HG02763 (cell line): ENCODE measurements around the gene ARFGAP3.
"Not testable (repeated sequence)": the region's sequence is repeated elsewhere in the genome, so short reads cannot be mapped to it uniquely, and the experiment has no call there.

Experiments used
- ATAC-seq: cut with Tn5 transposase; IDR thresholded peaks from one replicate; pipeline ENCODE4 v1.9.1; 2021; ENCODE audit warnings: mild to moderate bottlenecking, moderate library complexity; ENCODE audit not compliant: unreplicated experiment

The ARFGAP3 gene

DNA sequence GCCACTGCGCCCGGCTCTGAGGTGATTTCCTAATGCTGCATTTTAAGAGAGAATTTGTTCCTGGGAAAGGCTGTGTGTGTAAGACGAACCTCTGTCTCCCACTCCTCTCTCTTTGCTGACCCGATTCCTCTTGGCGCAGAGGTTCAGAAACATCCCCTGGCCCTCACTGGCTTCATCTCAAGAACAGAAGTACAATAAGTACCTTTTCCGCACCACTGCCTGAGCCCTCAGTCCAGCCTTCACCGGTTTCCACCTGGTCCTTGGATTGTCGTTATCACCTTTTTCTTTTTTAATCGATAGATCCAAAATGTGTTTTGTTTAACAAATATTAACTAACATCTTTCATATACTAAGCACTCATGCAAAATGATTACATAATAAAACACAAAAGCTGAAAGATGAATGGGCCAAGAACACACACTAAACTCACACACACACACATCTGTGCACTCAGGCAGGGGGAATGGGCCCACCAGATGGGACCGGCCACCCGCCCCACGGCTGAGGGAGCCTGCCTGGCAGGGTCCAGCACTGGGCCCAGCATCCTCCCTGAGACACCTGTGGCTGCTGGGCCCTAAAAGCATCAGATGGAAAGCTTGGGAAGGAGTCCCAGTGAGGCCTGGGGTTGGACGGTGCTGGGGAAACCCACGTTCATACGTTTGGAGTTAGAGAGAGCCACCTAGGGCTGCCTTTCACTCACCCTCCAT is 86.0 kb downstream of the ARFGAP3 start:
- no peak for ATAC-seq

DNA sequence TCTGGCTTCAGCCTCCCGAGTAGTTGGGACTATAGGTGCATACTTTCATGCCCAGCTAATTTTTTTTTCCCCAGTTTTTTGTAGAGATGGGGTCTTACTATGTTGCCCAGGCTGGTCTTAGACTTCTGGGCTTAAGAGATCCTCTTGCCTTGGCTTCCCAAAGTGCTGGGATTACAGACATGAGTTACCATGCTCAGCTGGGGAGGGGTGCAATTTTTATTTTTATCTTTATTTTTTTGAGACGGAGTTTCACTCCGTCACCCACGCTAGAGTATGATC is 86.7 kb downstream of the ARFGAP3 start:
- no peak for ATAC-seq

GRCh38 chr22:42769574-42770447 is 87.3 kb downstream of the ARFGAP3 start:
- peak; percentile 81 for ATAC-seq

GRCh38 chr22:42769238-42769573 is 87.9 kb downstream of the ARFGAP3 start:
- ATAC-seq: no peak

- ATAC-seq: no peak
These were observed 88.6 kb downstream of the ARFGAP3 start for GRCh38 chr22:42768385-42769035.

DNA sequence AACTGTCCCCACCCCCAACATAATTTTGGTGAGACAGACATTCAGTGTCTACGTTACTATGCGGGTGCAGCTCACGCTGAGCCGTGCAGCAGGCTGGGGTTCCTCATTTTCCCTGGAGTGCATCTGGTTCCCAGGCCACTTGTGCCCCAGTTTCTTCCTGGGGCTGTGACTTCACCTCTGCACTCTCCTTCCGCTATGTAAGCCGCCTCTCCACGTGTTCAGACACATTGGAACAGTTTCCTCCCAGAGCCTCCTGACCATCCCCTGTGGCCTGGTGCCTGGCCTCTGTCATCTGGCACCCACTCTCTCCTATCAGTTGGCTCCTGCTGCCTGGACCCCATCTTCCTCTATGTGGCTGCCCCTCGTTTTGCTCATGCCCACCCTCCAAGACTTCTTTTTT is 90.2 kb downstream of the ARFGAP3 start:
- no peak for ATAC-seq

DNA sequence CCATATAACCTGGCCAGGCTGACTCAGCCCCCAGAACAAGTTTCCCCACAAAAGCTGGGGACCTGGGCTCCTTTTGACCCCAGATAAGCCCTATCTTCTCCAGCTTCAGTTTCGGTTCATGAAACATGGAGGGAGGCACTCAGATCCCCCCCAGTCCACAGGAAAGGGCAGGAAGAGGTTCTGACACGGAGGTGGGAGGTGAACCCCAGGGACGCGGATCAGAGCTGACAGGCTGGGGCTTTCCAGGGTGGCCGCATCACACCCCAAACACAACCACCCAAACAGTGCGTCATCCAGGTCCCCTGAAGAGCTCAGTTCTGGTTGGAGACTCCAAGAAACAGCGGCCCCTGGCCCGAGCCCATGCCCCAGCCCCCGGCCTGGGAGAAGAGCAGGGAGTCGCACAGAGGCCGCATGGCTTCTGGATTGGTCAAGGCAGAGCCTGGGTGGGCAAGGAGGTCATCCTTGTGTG is 92.1 kb downstream of the ARFGAP3 start:
- ATAC-seq: no peak

DNA sequence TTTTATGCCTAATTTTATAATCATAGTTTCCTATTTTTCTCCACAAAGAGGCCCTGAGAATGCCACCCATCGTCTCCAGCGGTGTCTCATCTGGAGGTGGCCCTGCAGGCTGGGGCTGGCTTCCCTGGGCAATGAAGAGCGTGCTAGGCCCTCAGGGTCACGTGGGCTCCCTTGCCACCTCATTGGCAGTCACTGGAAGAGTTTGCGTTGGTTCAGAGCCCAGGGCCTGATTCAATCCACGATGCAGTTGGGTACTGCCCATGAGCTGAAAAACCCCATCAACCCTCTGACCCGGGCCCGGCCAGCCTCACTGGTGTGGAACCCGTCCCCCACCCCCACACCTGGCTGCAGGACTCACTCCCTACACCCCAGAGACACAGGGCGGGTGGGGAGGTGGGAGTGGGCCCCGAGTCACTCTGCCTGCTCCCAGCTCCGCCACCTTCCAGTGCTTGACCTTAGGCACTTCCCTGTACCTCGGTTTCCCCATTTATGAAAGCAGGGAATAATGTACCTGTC is 93.0 kb downstream of the ARFGAP3 start:
- no peak for ATAC-seq

- ATAC-seq: no peak
These were observed 96.1 kb downstream of the ARFGAP3 start for GRCh38 chr22:42760806-42761565.

DNA sequence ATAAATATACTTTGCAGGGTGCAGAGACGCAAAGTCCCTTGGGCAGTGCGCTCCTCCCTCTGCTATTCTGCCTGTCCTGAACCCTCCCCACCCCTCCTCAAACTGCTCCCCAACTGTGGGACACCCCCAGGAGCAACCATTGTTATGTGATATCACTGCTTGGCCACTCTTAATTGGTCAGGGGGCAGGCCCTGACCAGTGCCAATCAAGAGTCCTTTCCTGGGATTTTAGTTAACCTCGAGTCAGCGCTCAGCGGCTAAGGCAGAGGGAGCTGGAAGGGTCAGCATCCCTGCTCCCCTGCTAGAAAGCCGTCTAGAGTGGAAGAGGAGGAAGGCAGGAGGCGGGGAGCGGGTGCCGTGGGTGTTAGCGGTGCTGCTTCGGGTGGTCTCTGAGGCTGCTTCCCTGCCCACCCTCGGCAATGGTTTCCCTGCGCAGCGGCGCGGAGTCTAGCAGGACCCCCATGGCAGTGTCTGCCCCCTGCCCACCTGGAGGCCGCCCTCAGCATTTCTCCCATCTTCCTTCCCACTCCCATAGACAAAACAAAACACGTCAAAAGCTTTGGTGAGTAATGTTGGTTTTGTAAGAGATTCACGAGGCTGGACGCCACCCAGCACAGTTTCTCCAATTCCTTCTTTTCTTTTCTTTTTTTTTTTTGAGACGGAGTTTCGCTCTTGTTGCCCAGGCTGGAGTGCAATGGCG is 98.0 kb downstream of the ARFGAP3 start:
- ATAC-seq: no peak

- ATAC-seq: not testable (repeated sequence)
These were observed 101.5 kb downstream of the ARFGAP3 start for GRCh38 chr22:42755553-42755952.

GRCh38 chr22:42755121-42755520 is 102.0 kb downstream of the ARFGAP3 start:
- ATAC-seq: not testable (repeated sequence)

- no peak for ATAC-seq
These were observed 102.4 kb downstream of the ARFGAP3 start for GRCh38 chr22:42754658-42755057.

- no peak for ATAC-seq
These were observed 104.2 kb downstream of the ARFGAP3 start for GRCh38 chr22:42752912-42753311.

DNA sequence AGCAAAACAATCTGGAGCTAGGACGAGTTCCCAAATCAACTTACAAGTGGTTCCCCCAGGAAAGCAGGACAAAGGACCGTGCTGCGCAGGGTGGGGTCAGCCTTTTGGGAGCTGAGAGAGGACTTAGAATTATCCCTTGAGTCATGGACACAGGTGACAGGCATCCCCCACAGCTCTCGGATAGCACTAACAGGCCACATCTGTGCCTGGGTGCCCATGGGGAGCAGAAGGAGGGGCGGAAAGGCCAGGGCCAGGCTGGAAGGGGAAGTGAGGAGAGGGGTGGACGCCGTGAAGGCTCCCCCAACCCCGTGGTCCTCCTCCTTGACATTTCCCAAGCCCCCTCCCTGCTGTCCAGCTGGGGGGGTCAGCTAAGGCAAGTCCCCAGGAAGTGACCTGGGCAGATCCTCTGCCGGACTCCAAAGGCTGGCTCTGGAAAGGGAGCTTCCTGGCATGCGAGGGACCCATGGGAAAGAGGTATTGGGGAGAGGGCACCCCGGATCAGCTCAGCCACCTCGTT is 104.8 kb downstream of the ARFGAP3 start:
- no peak for ATAC-seq

DNA sequence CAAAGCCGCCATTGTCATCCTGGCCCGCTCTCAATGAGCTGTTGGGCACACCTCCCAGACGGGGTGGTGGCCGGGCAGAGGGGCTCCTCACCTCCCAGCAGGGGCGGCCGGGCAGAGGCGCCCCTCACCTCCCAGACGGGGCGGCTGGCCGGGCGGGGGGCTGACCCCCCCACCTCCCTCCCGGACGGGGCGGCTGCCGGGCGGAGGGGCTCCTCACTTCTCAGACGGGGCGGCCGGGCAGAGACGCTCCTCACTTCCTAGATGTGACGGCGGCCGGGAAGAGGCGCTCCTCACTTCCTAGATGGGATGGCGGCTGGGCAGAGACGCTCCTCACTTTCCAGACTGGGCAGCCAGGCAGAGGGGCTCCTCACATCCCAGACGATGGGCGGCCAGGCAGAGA is 106.7 kb downstream of the ARFGAP3 start:
- ATAC-seq: not testable (repeated sequence)

DNA sequence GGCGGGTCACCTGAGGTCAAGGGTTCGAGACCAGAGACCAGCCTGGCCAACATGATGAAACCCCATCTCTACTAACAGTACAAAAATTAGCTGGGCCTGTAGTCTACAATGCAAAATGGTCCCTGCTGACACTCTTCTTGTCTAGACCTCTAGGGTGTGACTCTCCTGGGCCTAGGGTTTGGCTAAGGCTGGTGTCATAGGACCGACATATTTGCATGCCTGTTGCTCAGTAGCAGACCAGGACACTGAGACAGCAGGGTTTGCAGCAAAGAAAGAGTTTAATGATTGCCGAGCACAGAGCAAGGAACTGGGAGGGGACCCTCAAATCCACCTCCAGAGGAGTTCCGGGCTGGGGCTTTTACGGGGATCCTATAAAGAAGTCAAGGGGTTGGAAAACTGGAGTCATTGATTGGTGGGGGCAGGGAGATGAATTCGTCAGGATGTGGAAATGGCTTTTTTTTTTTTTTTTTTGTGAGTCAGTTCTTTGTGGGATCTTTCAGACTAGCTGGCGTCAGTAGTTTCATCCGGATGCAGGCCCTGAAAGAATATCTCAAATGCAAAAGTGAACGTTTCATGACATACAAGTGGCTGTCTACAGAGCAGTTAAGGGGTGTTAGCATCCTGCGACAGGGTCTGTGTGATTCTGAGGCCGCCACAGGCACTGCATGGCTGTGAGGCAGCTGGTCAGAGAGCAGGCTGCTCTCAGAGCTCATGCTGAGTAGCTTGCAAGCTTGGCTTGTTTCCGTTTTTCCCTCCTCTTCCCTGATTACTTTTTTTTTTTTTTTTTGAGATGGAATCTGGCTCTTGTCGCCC is 109.2 kb downstream of the ARFGAP3 start:
- ATAC-seq: no peak
